ENCODE results near the gene PLCH1. TPM values are rescaled to one million over a fixed set of nuclear protein-coding genes. Genes with fewer than 3 reads are reported as not detected.

Gene PLCH1, protein sequence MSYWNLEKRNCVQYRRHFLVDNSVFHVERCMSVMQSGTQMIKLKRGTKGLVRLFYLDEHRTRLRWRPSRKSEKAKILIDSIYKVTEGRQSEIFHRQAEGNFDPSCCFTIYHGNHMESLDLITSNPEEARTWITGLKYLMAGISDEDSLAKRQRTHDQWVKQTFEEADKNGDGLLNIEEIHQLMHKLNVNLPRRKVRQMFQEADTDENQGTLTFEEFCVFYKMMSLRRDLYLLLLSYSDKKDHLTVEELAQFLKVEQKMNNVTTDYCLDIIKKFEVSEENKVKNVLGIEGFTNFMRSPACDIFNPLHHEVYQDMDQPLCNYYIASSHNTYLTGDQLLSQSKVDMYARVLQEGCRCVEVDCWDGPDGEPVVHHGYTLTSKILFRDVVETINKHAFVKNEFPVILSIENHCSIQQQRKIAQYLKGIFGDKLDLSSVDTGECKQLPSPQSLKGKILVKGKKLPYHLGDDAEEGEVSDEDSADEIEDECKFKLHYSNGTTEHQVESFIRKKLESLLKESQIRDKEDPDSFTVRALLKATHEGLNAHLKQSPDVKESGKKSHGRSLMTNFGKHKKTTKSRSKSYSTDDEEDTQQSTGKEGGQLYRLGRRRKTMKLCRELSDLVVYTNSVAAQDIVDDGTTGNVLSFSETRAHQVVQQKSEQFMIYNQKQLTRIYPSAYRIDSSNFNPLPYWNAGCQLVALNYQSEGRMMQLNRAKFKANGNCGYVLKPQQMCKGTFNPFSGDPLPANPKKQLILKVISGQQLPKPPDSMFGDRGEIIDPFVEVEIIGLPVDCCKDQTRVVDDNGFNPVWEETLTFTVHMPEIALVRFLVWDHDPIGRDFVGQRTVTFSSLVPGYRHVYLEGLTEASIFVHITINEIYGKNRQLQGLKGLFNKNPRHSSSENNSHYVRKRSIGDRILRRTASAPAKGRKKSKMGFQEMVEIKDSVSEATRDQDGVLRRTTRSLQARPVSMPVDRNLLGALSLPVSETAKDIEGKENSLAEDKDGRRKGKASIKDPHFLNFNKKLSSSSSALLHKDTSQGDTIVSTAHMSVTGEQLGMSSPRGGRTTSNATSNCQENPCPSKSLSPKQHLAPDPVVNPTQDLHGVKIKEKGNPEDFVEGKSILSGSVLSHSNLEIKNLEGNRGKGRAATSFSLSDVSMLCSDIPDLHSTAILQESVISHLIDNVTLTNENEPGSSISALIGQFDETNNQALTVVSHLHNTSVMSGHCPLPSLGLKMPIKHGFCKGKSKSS (N-terminal part only)
- total RNA-seq (ENCODE audit: low replicate concordance) = 28.8 and 32.0 TPM in 2 replicates

- Histone ChIP-seq H3K9me3 (ENCODE audit: low read depth) (no peaks in the 10 kb centered on the region), H3K4me1 (peaks cover 76% of the 10 kb centered on the region), H3K27me3 (no peaks in the 10 kb centered on the region), H3K9ac (peak within 1 kb of the TSS; percentile 66), H3F3A (ENCODE audit: low read depth) (peaks cover 52% of the 10 kb centered on the region), H3K79me2 (ENCODE audit: low read depth) (peaks cover 50% of the 10 kb centered on the region), H3K36me3 (no peaks in the 10 kb centered on the region), H4K20me1 (ENCODE audit: low read depth) (no peaks in the 10 kb centered on the region), H3K27ac (peak within 1 kb of the TSS; percentile 91), H3K4me3 (peak within 1 kb of the TSS; percentile 93), H3K4me2 (peak within 1 kb of the TSS; percentile 89), H2AFZ (replicated peaks) (peak within 1 kb of the TSS; percentile 81)
- peaks cover 1% of the 10 kb centered on the region for H3K9me3 Mint-ChIP-seq
- peak within 1 kb of the TSS; percentile 100 for H3K27ac Mint-ChIP-seq
- peak; percentile 93 for DNase-seq (ENCODE audit: low spot score)
- TF ChIP-seq EZH2 (IDR thresholded peaks at IDR 0.05) (peak; percentile 49), EZH2phosphoT487 (IDR thresholded peaks at IDR 0.05) (no peak)
- no peaks in the 10 kb centered on the region for H3K27me3 Mint-ChIP-seq (ENCODE audit: insufficient read depth, low read depth)
- H3K4me1 Mint-ChIP-seq = peaks cover 76% of the 10 kb centered on the region
- H3K4me3 Mint-ChIP-seq = peak within 1 kb of the TSS; percentile 99
- H3K36me3 Mint-ChIP-seq = peaks cover 3% of the 10 kb centered on the region
Observed at GRCh38 chr3:155744626-155745324, at the start of gene PLCH1. Gene PLCH1 (minus strand): TSS chr3:155745071. CDS start chr3:155704224, 40,847 bp downstream.

- no peak overlapping the region for H3K4me3 Mint-ChIP-seq
- no peak overlapping the region for H3K27ac Mint-ChIP-seq
- H3K4me1 ChIP-seq = peaks cover 4% of the 10 kb centered on the region
- TF ChIP-seq EZH2phosphoT487 (IDR thresholded peaks at IDR 0.05) (no peak), EZH2 (IDR thresholded peaks at IDR 0.05) (no peak), CTCF (IDR thresholded peaks at IDR 0.05) (no peak)
- DNase-seq (ENCODE audit: low spot score) = no peak
- H3K36me3 ChIP-seq = peaks cover 3% of the 10 kb centered on the region
- no peak overlapping the region for H3K4me2 ChIP-seq
- no peaks in the 10 kb centered on the region for H3K27me3 Mint-ChIP-seq (ENCODE audit: insufficient read depth, low read depth)
- H3K9ac ChIP-seq = no peak overlapping the region
- H3F3A ChIP-seq (ENCODE audit: low read depth) = no peaks in the 10 kb centered on the region
- peaks cover 2% of the 10 kb centered on the region for H3K4me1 Mint-ChIP-seq
- no peaks in the 10 kb centered on the region for H3K27me3 ChIP-seq
- no peak overlapping the region for H2AFZ ChIP-seq (replicated peaks)
- H3K36me3 Mint-ChIP-seq = peaks cover 52% of the 10 kb centered on the region
- no peaks in the 10 kb centered on the region for H3K79me2 ChIP-seq (ENCODE audit: low read depth)
- no peak overlapping the region for H3K4me3 ChIP-seq
- H3K9me3 Mint-ChIP-seq = peaks cover 32% of the 10 kb centered on the region
- no peaks in the 10 kb centered on the region for H3K9me3 ChIP-seq (ENCODE audit: low read depth)
- H4K20me1 ChIP-seq (ENCODE audit: low read depth) = no peaks in the 10 kb centered on the region
- H3K27ac ChIP-seq = no peak overlapping the region
Observed at GRCh38 chr3:155792532-155792931, 47.7 kb upstream of the PLCH1 start.

- no peak overlapping the region for H3K27ac ChIP-seq
- no peak overlapping the region for H3K4me3 ChIP-seq
- H3K4me1 ChIP-seq = peaks cover 4% of the 10 kb centered on the region
- H3K36me3 ChIP-seq = peaks cover 3% of the 10 kb centered on the region
- no peak overlapping the region for H3K4me2 ChIP-seq
- no peak overlapping the region for H2AFZ ChIP-seq (replicated peaks)
- no peaks in the 10 kb centered on the region for H3K27me3 ChIP-seq
- H3K4me3 Mint-ChIP-seq = no peak overlapping the region
- no peak overlapping the region for H3K27ac Mint-ChIP-seq
- DNase-seq (ENCODE audit: low spot score) = no peak
- no peaks in the 10 kb centered on the region for H3K9me3 ChIP-seq (ENCODE audit: low read depth)
- peaks cover 2% of the 10 kb centered on the region for H3K4me1 Mint-ChIP-seq
- H4K20me1 ChIP-seq (ENCODE audit: low read depth) = no peaks in the 10 kb centered on the region
- H3K9me3 Mint-ChIP-seq = peaks cover 26% of the 10 kb centered on the region
- H3K36me3 Mint-ChIP-seq = peaks cover 40% of the 10 kb centered on the region
- TF ChIP-seq CTCF (IDR thresholded peaks at IDR 0.05) (no peak), EZH2phosphoT487 (IDR thresholded peaks at IDR 0.05) (no peak), EZH2 (IDR thresholded peaks at IDR 0.05) (no peak)
- H3F3A ChIP-seq (ENCODE audit: low read depth) = no peaks in the 10 kb centered on the region
- H3K9ac ChIP-seq = no peak overlapping the region
- H3K27me3 Mint-ChIP-seq (ENCODE audit: insufficient read depth, low read depth) = no peaks in the 10 kb centered on the region
- no peaks in the 10 kb centered on the region for H3K79me2 ChIP-seq (ENCODE audit: low read depth)
Observed at GRCh38 chr3:155791190-155791589, 46.3 kb upstream of the PLCH1 start.

Measured in neural progenitor cell (in vitro differentiated cells).